Uterus (tissue), 4 donors: Measurements from ENCODE around the gene AKR1D1. TPM values are rescaled to one million over a fixed set of nuclear protein-coding genes. Genes with fewer than 3 reads are reported as not detected.

Experiments used
- DNase-seq, 2 donors: peaks; one replicate each; pipeline ENCODE4 v3.0.0-alpha.2; 2019 to 2020
- H3K27ac ChIP-seq, 2 donors: fragments of 200-600 bp; sonication (generic); 1 replicate in 1 of 2; 2 replicates in 1 of 2; pipeline ENCODE4 v1.5.1; 2016 to 2018
- H3K27me3 ChIP-seq, 2 donors: fragments of 200-600 bp; sonication (generic); one replicate each; pipeline ENCODE4 v1.5.1; 2018 to 2019; ENCODE audit warnings: control low read depth in 1 of 2
- H3K36me3 ChIP-seq, 2 donors: fragments of 200-600 bp; sonication (generic); one replicate each; pipeline ENCODE4 v1.5.1; 2019; ENCODE audit warnings: control low read depth in 1 of 2
- H3K4me1 ChIP-seq, 2 donors: fragments of 200-600 bp; sonication (generic); one replicate each; pipeline ENCODE4 v1.5.1; 2018 to 2019; ENCODE audit warnings: control low read depth in 1 of 2
- H3K4me3 ChIP-seq, 2 donors: fragments of 200-600 bp; sonication (generic); 1 replicate in 1 of 2; 2 replicates in 1 of 2; pipeline ENCODE4 v1.5.1; 2018 to 2019; ENCODE audit warnings: mild to moderate bottlenecking in 1 of 2
- H3K9me3 ChIP-seq, 2 donors: fragments of 200-600 bp; sonication (generic); one replicate each; pipeline ENCODE4 v1.5.1; 2019; ENCODE audit warnings: control low read depth in 1 of 2
- POLR2A ChIP-seq, 2 donors: fragments of 450-650 bp; IDR thresholded peaks; one replicate each; pipeline ENCODE4 v1.6.1; 2016; ENCODE audit warnings: antibody characterized with exemption in 2 of 2, mild to moderate bottlenecking in 1 of 2, moderate library complexity in 1 of 2
- intact Hi-C: fragments of 100-400 bp; cut with DNase I; formaldehyde crosslinking; loops from one replicate; pipeline ENCODE4 v1.15.1; 2023; ENCODE audit warnings: low total_unique reads
- total RNA-seq, 4 donors: library from RNA; depleted of rRNA in 3 of 4; stranded (reverse); fragments of >200 nt in 3 of 4; gene quantifications; one replicate each; pipeline versions ENCODE4 v1.1.0 to v1.2.4, GENCODE V29; 2014 to 2023
- TF ChIP-seq, protein P1 (sequence below), 4 experiments: fragments of 200-600 bp in 2 of 4; fragments of 450-650 bp in 2 of 4; sonication (generic) in 2 of 4; IDR thresholded peaks; one replicate each; pipeline ENCODE4 v1.5.1; 2016 to 2019; ENCODE audit warnings: antibody characterized with exemption in 4 of 4, mild to moderate bottlenecking in 2 of 4, moderate library complexity in 1 of 4
- donor health status: DM: yes; HTN: yes; CAD: no.

AKR1D1 gene
- total RNA-seq, result not detected

GRCh38 chr7:138076196-138076595 is at the start of gene AKR1D1:
AKR1D1 (plus strand) TSS chr7:138076459; CDS start chr7:138076519, 60 bp downstream.
- DNase-seq, result no peak
- Histone ChIP-seq H3K27ac (no peak within 1 kb of the TSS), H3K4me1 (no peaks in the 10 kb centered on the region), H3K27me3 (no peaks in the 10 kb centered on the region), H3K9me3 (no peaks in the 10 kb centered on the region), H3K4me3 (no peak within 1 kb of the TSS), H3K36me3 (no peaks in the 10 kb centered on the region)
- TF ChIP-seq, protein P1, sequence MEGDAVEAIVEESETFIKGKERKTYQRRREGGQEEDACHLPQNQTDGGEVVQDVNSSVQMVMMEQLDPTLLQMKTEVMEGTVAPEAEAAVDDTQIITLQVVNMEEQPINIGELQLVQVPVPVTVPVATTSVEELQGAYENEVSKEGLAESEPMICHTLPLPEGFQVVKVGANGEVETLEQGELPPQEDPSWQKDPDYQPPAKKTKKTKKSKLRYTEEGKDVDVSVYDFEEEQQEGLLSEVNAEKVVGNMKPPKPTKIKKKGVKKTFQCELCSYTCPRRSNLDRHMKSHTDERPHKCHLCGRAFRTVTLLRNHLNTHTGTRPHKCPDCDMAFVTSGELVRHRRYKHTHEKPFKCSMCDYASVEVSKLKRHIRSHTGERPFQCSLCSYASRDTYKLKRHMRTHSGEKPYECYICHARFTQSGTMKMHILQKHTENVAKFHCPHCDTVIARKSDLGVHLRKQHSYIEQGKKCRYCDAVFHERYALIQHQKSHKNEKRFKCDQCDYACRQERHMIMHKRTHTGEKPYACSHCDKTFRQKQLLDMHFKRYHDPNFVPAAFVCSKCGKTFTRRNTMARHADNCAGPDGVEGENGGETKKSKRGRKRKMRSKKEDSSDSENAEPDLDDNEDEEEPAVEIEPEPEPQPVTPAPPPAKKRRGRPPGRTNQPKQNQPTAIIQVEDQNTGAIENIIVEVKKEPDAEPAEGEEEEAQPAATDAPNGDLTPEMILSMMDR (IDR thresholded peaks at IDR 0.05), result no peak
- TF ChIP-seq POLR2A (IDR thresholded peaks at IDR 0.05), result no peak
- intact Hi-C loops, result no loop called here

DNA sequence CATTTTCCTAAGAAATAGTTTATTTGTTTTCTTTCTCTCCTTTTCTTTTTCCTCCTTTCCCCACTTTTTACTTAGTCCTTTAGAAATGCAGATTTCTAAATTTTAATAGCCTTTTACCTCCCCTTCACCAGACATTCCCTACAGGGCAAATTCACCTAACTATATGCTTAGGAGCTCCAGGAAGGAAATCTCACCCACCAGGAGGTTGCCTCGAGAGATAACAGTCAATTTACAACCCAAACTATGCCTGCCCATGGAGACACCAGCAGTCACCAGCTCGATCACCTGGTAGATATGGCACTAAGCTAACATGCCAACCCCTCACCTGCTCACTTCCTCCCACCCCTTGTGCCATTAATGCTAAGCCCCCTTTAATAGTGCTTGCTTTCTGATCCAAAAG is 49.2 kb upstream of the AKR1D1 start:
- intact Hi-C loops, result no loop called here
- Histone ChIP-seq H3K9me3 (no peaks in the 10 kb centered on the region), H3K27ac (no peak overlapping the region), H3K36me3 (no peaks in the 10 kb centered on the region), H3K4me3 (no peak overlapping the region), H3K4me1 (no peaks in the 10 kb centered on the region), H3K27me3 (no peaks in the 10 kb centered on the region)
- no peak for DNase-seq
- TF ChIP-seq, protein P1 (IDR thresholded peaks at IDR 0.05), result no peak
- no peak for TF ChIP-seq POLR2A (IDR thresholded peaks at IDR 0.05)

GRCh38 chr7:138029126-138029525 is 47.1 kb upstream of the AKR1D1 start:
- H3K9me3 ChIP-seq, result no peaks in the 10 kb centered on the region
- no peak overlapping the region for H3K27ac ChIP-seq
- H3K4me1 ChIP-seq, result no peaks in the 10 kb centered on the region
- TF ChIP-seq, protein P1 (IDR thresholded peaks at IDR 0.05), result no peak
- TF ChIP-seq POLR2A (IDR thresholded peaks at IDR 0.05), result no peak
- H3K27me3 ChIP-seq, result no peaks in the 10 kb centered on the region
- H3K4me3 ChIP-seq, result no peak overlapping the region
- intact Hi-C loops, result no loop called here
- no peaks in the 10 kb centered on the region for H3K36me3 ChIP-seq
- no peak for DNase-seq

DNA sequence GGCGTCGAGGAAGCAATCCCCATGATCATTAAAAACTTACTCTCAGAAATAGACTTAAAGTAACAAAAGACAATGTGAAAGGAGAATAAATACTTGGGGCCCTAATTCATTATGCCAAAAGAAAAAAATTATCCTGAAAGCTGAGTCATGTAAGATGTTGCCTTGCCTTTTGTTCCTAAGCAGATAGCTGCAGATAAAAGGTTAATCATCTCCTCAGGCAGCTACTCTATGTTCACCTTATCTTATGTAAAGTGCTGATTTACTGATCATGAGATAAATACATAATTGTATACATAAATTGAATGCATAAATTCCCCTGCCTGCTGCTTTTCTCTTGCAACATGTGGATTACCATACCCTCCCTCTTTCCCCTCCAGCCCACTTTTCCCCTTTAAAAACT is 46.3 kb upstream of the AKR1D1 start:
- Histone ChIP-seq H3K9me3 (no peaks in the 10 kb centered on the region), H3K4me3 (no peak overlapping the region), H3K36me3 (no peaks in the 10 kb centered on the region), H3K27me3 (no peaks in the 10 kb centered on the region), H3K4me1 (no peaks in the 10 kb centered on the region), H3K27ac (no peak overlapping the region)
- no peak for DNase-seq
- no peak for TF ChIP-seq POLR2A (IDR thresholded peaks at IDR 0.05)
- TF ChIP-seq, protein P1 (IDR thresholded peaks at IDR 0.05), result no peak
- intact Hi-C loops, result no loop called here

DNA sequence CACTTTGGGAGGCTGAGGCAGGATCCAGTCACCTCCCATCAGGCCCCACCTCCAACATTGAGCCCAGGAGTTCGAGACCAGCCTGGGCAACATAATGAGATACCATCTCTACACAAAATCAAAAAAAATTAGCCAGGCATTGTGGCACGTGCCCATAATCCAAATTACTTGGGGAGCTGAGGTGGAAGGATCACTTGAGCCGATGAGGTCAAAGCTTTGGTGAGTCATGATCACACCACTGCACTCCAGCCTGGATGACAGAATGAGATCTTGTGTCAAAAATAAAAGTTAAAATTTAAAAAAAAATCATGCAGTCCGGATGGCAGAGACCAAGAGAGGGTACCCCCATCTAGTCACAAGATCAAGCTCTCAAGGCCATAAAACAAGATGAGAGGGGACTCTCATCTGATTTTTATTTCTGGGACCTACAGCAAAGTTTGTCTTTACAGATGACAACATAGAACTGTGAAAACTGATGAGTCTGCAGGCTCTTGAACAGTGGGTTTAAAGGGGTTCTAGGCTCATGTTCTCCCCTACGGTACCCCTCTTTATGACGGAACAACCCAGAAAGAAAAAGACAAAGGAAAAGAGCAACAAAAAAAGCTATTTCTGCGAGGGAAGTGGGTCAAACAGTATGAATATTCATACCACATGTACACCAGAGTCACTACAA is 45.4 kb upstream of the AKR1D1 start:
- Histone ChIP-seq H3K36me3 (no peaks in the 10 kb centered on the region), H3K9me3 (no peaks in the 10 kb centered on the region), H3K27me3 (no peaks in the 10 kb centered on the region), H3K27ac (no peak overlapping the region), H3K4me3 (no peak overlapping the region), H3K4me1 (no peaks in the 10 kb centered on the region)
- intact Hi-C loops, result no loop called here
- no peak for DNase-seq
- TF ChIP-seq, protein P1 (IDR thresholded peaks at IDR 0.05), result no peak
- TF ChIP-seq POLR2A (IDR thresholded peaks at IDR 0.05), result no peak
